Neural cell (in vitro differentiated cells): Measurements from ENCODE around the gene SLC9A2. TPM values are rescaled to one million over a fixed set of nuclear protein-coding genes. Genes with fewer than 3 reads are reported as not detected.

Experiments used
- H2AFZ ChIP-seq: fragments of 200-600, 300-800 bp; sonication (generic), shearing (Covaris generic); 2 replicates; pipeline ENCODE4 v1.6.0; 2014; ENCODE audit warnings: low read depth, mild to moderate bottlenecking, antibody characterized with exemption, low read length, moderate library complexity
- H3F3A ChIP-seq: fragments of 200-600 bp; shearing (Covaris generic); 2 replicates; pipeline ENCODE4 v1.6.1; 2016; ENCODE audit warnings: mild to moderate bottlenecking, moderate library complexity, mixed read lengths, antibody characterized with exemption, low read length; ENCODE audit not compliant: insufficient read depth, poor library complexity, severe bottlenecking
- H3K27ac ChIP-seq: fragments of 200-600, 300-800 bp; sonication (generic), shearing (Covaris generic); 2 replicates; pipeline ENCODE4 v1.5.1; 2014; ENCODE audit warnings: mild to moderate bottlenecking, low read length, moderate library complexity
- H3K27me3 ChIP-seq: fragments of 300-800, 200-600 bp; sonication (generic), shearing (Covaris generic); 2 replicates; pipeline ENCODE4 v1.6.0; 2014; ENCODE audit warnings: mild to moderate bottlenecking, low read depth, low read length, moderate library complexity; ENCODE audit not compliant: insufficient read depth
- H3K36me3 ChIP-seq: fragments of 300-800, 200-600 bp; sonication (generic), shearing (Covaris generic); 2 replicates; pipeline ENCODE4 v1.5.1; 2014; ENCODE audit warnings: mild to moderate bottlenecking, antibody characterized with exemption, low read length, moderate library complexity; ENCODE audit not compliant: insufficient read depth
- H3K4me2 ChIP-seq: fragments of 300-800, 200-600 bp; sonication (generic), shearing (Covaris generic); 2 replicates; pipeline ENCODE4 v1.6.0; 2014; ENCODE audit warnings: mild to moderate bottlenecking, low read length
- H3K4me3 ChIP-seq: fragments of 300-800, 200-600 bp; sonication (generic), shearing (Covaris generic); 2 replicates; pipeline ENCODE4 v1.5.1; 2014; ENCODE audit warnings: mild to moderate bottlenecking, low read length, moderate library complexity
- H3K79me2 ChIP-seq: fragments of 200-600 bp; shearing (Covaris generic); replicated peaks from 2 replicates; pipeline ENCODE4 v1.6.0; 2014; ENCODE audit warnings: mild to moderate bottlenecking, low read length, moderate library complexity; ENCODE audit not compliant: insufficient read depth
- H3K9ac ChIP-seq: fragments of 300-800, 200-600 bp; sonication (generic), shearing (Covaris generic); 2 replicates; pipeline ENCODE4 v1.6.1; 2016; ENCODE audit warnings: mild to moderate bottlenecking, low read length, mixed read lengths
- H3K9me2 ChIP-seq: fragments of 200-600 bp; shearing (Covaris generic); 2 replicates; pipeline ENCODE4 v1.6.1; 2016; ENCODE audit warnings: mild to moderate bottlenecking, low read length, mixed read lengths; ENCODE audit not compliant: insufficient read depth
- H3K9me3 ChIP-seq: fragments of 200-600, 300-800 bp; sonication (generic), shearing (Covaris generic); 2 replicates; pipeline ENCODE4 v1.6.1; 2016; ENCODE audit warnings: mild to moderate bottlenecking, mixed run types, low read length, moderate library complexity, mixed read lengths
- H4K20me1 ChIP-seq: fragments of 200-600 bp; shearing (Covaris generic); 2 replicates; pipeline ENCODE4 v1.6.1; 2016; ENCODE audit warnings: mild to moderate bottlenecking, mixed run types; ENCODE audit not compliant: insufficient read depth
- CTCF ChIP-seq: fragments of 450-650 bp; IDR thresholded peaks from 2 replicates; pipeline ENCODE4 v1.5.1; 2014; ENCODE audit warnings: antibody characterized with exemption, mild to moderate bottlenecking, moderate library complexity; ENCODE audit not compliant: poor library complexity, severe bottlenecking
- EP300 ChIP-seq: fragments of 450-650 bp; conservative IDR thresholded peaks from 2 replicates; pipeline ENCODE4 v1.6.1; 2014; ENCODE audit warnings: antibody characterized with exemption, mild to moderate bottlenecking, moderate library complexity; ENCODE audit not compliant: poor library complexity, severe bottlenecking
- EZH2 ChIP-seq: fragments of 200-600, 300-800 bp; shearing (Covaris generic), sonication (generic); IDR thresholded peaks from 2 replicates; pipeline ENCODE4 v1.6.1; 2014; ENCODE audit warnings: antibody characterized with exemption, low read length, borderline replicate concordance, mild to moderate bottlenecking; ENCODE audit not compliant: insufficient read depth, poor library complexity, severe bottlenecking
- POLR2AphosphoS5 ChIP-seq: IDR thresholded peaks from 2 replicates; pipeline ENCODE4 v1.6.1; 2012
- RAD21 ChIP-seq: fragments of 450-650 bp; conservative IDR thresholded peaks from 2 replicates; pipeline ENCODE4 v1.6.1; 2014; ENCODE audit warnings: antibody characterized with exemption, mild to moderate bottlenecking, moderate library complexity
- REST ChIP-seq: IDR thresholded peaks from 2 replicates; pipeline ENCODE4 v1.6.1; 2012; ENCODE audit warnings: borderline replicate concordance
- SMC3 ChIP-seq: fragments of 450-650 bp; conservative IDR thresholded peaks from 2 replicates; pipeline ENCODE4 v1.6.1; 2014; ENCODE audit warnings: antibody characterized with exemption, mild to moderate bottlenecking, moderate library complexity; ENCODE audit not compliant: poor library complexity
- TAF1 ChIP-seq: IDR thresholded peaks from 2 replicates; pipeline ENCODE4 v1.6.1; 2012; ENCODE audit warnings: low read depth
- polyA plus RNA-seq: library from polyadenylated mRNA; depleted of rRNA; stranded (reverse); fragments of >200 nt; gene quantifications from 2 replicates; pipeline ENCODE4 v1.2.3, GENCODE V29; 2014

The SLC9A2 gene
- polyA plus RNA-seq, 1 donor from 2014 or later, result 0.09 TPM

GRCh38 chr2:102632380-102633175 is 13.2 kb downstream of the SLC9A2 start:
- Histone ChIP-seq H3K79me2 (no peaks in the 10 kb centered on the region), H3K4me2 (no peak overlapping the region), H3F3A (no peaks in the 10 kb centered on the region), H4K20me1 (no peaks in the 10 kb centered on the region), H3K27ac (no peak overlapping the region), H3K4me3 (no peak overlapping the region), H3K9me2 (no peaks in the 10 kb centered on the region), H3K9me3 (no peaks in the 10 kb centered on the region), H2AFZ (no peak overlapping the region), H3K27me3 (no peaks in the 10 kb centered on the region), H3K36me3 (no peaks in the 10 kb centered on the region), H3K9ac (no peak overlapping the region)
- no peak for TF ChIP-seq EP300
- no peak for TF ChIP-seq RAD21
- no peak for TF ChIP-seq REST
- no peak for TF ChIP-seq CTCF

GRCh38 chr2:102634831-102635241 is 15.5 kb downstream of the SLC9A2 start:
- no peaks in the 10 kb centered on the region for H3K36me3 ChIP-seq
- no peak overlapping the region for H3K4me2 ChIP-seq
- no peaks in the 10 kb centered on the region for H3F3A ChIP-seq
- no peak overlapping the region for H3K4me3 ChIP-seq
- H3K27me3 ChIP-seq, result no peaks in the 10 kb centered on the region
- H2AFZ ChIP-seq, result no peak overlapping the region
- no peaks in the 10 kb centered on the region for H3K79me2 ChIP-seq
- H3K27ac ChIP-seq, result no peak overlapping the region
- TF ChIP-seq TAF1 (no peak), RAD21 (no peak)
- no peaks in the 10 kb centered on the region for H4K20me1 ChIP-seq
- no peak overlapping the region for H3K9ac ChIP-seq
- H3K9me2 ChIP-seq, result no peaks in the 10 kb centered on the region
- no peaks in the 10 kb centered on the region for H3K9me3 ChIP-seq

GRCh38 chr2:102635317-102635716 is 16.0 kb downstream of the SLC9A2 start:
- Histone ChIP-seq H3F3A (no peaks in the 10 kb centered on the region), H3K36me3 (no peaks in the 10 kb centered on the region), H3K4me3 (no peak overlapping the region), H3K9me2 (no peaks in the 10 kb centered on the region), H3K79me2 (no peaks in the 10 kb centered on the region), H2AFZ (no peak overlapping the region), H3K4me2 (no peak overlapping the region), H3K9ac (no peak overlapping the region), H3K27ac (no peak overlapping the region), H3K9me3 (no peaks in the 10 kb centered on the region), H4K20me1 (no peaks in the 10 kb centered on the region), H3K27me3 (no peaks in the 10 kb centered on the region)
- no peak for TF ChIP-seq EZH2
- no peak for TF ChIP-seq RAD21
- no peak for TF ChIP-seq SMC3
- no peak for TF ChIP-seq POLR2AphosphoS5
- no peak for TF ChIP-seq CTCF
